Stimulated activated CD8-positive, alpha-beta memory T cell treated with anti-CD3 and anti-CD28 coated beads, Interleukin-15, amount 100 ng/mL, for 24 hours (primary cell): ENCODE data around the gene C1orf94.

Experiments
- DNase-seq: peaks from one replicate; pipeline ENCODE4 v3.0.0-alpha.2; 2020; ENCODE audit warnings: low read depth

Gene C1orf94

DNA sequence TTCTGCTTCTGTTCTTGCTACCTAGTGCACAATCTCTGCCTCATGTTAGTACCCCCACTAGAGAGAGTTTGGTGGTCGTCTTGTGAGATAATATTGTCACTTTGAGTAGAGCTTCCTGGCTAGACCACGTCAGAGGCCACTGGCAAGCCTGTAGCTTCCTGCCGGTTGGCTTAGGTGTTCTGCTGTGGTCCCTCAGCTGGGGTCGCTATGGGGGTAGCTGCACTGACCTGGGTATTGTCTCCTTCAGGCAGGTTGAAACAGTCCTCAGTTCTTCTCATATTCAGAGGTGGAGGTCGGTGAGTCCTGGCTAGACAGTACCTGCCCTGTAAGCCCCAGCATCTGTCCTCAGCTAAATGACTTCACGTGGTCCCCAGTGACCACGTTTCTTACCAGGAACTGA is 86.2 kb downstream of the C1orf94 start:
- no peak for DNase-seq

DNA sequence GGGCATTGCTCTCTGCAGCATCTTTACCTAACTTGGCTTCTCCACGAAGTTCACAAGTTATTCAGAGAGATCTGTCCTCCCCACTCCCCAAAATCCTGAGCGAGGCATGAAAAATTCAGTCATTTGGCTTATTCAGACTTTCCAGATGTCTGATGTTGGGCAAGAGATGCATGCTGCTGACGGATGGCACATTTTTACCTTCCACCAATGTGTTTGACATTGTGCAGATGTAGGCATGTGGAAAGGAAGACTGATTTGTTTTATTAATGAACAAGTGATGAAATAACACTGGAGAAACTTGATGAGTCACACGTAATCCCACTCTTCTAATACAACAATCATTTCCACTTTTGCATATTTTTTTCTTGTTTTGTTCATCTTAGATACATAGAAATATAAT is 86.7 kb downstream of the C1orf94 start:
- DNase-seq: no peak

DNA sequence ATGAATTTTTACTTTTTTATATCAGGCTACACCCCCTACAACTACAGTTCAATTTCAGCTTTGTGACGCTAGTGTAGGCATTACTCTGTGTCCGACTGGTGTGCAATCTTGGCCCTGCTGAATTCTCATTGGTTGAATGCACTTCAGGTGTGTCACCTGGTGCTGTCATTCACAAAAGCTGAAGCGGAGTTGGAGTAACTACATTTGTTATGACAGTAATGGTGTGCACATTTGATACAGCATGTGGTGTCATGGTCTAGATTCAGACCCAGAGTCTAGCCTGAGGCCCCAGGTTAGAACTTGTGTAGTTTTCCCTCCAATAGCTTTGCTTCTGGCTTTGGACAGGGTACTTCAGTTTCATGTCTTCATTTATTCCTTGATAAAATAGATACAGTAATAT is 88.7 kb downstream of the C1orf94 start:
- DNase-seq: no peak

DNA sequence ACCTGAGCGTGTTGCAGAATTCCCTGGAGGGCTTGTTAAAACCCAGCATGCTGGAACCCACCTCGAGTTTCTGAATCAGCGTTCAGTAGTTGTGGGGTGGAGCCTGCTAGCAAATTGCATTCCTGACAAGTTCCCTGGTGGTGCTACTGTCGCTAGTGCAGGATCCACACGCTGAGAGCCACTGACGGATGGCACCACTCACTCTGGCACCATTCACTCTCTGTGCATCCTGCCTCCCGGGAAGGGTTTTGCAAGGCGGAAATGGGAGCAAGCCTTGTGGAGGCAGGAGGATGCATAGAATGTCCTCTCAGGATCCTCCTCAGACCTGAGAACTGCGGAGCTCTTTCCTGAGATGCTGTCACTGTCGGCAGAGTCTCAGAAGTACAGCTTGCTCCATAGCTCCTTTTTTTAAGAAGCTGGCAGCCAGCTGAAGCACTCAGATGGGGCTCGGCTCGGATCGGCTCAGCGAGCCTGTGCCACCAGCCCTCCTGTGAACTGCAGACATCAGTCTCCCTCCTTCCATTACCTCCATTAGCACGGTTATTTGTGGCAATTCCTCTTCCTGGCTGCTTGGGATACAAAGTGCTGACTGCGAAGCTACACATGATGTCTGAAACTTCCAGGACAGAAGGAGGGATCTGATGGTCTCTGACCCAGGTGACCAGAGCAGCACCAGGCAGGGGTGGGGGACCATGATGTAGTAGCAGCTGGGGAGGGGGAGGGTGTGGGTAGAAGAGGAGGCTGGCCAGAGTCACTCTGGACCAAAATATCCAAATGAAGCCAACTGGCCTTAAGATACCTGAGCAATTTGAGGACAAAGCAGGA is 89.6 kb downstream of the C1orf94 start:
- DNase-seq: no peak

DNA sequence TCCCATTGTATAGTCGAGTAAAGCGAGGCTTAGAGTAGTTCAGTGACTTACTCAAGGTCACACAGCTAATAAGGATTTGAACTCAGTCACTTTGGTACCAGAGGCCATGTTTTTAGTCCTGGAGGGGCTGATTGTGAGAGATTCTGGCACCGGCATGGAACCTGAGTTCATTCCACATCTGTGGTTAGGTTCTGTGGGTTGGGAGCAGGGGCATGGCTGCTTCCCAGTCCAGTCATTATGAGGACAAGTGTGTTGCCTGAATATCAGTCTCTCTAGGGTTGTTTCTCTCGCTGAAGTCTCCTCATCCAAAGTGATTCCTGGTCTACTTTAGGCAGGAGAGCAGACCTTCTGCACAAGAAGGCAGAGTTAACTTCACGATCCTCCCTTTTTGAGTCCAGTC is 90.6 kb downstream of the C1orf94 start:
- DNase-seq: no peak

DNA sequence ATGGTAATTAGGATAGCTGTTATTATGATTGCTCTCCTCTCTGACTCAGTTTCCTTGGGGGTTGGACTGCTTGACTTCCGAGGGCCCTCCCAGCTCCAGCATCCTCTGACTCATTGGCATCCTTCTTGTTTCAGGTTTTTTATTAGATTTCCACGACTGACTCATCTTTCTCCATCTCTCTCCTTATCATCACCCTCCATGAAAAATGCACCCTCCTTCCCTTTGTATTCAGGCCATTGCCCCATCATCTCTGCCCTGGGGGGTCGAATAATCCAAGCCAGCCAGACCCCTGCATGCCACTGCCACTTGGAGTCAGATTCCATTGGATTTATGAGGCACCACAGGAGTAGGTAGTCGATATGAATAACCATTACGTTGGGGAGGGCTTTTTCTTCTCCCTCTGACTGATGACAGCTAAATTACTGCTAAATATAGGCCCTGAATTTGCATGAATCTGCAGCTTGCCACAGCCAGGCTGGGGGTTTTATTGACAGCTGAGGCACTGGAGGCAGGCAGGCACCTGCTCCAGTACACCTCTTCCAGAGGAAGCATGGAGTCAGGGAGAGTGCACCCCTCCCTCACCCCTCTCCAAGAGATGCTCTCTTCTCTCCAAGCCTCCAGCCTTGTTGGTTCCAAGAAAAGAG is 91.7 kb downstream of the C1orf94 start:
- DNase-seq: no peak
